AG10803 (cell line): ENCODE results near the gene EFCAB12.

Experiments used
- DNase-seq: peaks from one replicate; pipeline ENCODE4 v3.0.0; 2010; ENCODE audit warnings: low read depth
- H3K4me3 ChIP-seq: 2 replicates; pipeline ENCODE4 v1.5.1; 2011; ENCODE audit warnings: mild to moderate bottlenecking, low read length, control low read depth
- TF ChIP-seq, protein P1 (sequence below): conservative IDR thresholded peaks from 2 replicates; pipeline ENCODE4 v1.5.1; 2011; ENCODE audit warnings: mild to moderate bottlenecking, low read length, control low read depth, inconsistent platforms

EFCAB12 gene

DNA sequence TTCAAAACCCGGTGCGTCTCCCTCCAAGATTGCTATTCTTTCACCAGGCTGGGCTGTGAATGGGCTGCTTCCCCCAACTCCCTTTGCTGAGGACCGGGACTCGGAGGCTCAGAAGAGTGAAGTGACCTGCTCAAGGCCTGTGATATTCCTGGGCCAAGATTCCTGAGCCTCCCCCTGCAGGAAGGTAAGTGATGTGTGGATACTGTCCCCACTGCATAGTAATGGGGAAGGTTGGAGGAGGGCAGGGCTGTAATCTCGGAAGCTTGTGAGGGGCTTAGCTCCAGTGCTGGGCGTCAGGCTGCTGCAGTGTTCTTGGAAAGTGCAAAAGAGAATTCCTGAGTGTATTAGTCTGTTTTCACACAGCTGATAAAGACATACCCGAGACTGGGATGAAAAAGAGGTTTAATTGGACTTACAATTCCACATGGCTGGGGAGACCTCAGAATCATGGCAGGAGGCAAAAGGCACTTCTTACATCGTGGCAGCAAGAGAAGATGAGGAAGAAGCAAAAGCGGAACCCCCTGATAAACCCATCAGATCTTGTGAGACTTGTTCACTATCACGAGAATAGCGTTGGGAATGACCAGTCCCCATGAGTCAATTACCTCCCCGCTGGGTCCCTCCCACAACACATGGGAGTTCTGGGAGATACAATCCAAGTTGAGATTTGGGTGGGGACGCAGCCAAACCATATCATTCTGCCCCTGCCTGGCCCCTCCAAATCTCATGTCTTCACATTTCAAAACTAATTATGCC lies 67.6 kb downstream of the EFCAB12 start:
- TF ChIP-seq, protein P1, sequence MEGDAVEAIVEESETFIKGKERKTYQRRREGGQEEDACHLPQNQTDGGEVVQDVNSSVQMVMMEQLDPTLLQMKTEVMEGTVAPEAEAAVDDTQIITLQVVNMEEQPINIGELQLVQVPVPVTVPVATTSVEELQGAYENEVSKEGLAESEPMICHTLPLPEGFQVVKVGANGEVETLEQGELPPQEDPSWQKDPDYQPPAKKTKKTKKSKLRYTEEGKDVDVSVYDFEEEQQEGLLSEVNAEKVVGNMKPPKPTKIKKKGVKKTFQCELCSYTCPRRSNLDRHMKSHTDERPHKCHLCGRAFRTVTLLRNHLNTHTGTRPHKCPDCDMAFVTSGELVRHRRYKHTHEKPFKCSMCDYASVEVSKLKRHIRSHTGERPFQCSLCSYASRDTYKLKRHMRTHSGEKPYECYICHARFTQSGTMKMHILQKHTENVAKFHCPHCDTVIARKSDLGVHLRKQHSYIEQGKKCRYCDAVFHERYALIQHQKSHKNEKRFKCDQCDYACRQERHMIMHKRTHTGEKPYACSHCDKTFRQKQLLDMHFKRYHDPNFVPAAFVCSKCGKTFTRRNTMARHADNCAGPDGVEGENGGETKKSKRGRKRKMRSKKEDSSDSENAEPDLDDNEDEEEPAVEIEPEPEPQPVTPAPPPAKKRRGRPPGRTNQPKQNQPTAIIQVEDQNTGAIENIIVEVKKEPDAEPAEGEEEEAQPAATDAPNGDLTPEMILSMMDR: no peak
- DNase-seq: no peak
- no peak overlapping the region for H3K4me3 ChIP-seq

DNA sequence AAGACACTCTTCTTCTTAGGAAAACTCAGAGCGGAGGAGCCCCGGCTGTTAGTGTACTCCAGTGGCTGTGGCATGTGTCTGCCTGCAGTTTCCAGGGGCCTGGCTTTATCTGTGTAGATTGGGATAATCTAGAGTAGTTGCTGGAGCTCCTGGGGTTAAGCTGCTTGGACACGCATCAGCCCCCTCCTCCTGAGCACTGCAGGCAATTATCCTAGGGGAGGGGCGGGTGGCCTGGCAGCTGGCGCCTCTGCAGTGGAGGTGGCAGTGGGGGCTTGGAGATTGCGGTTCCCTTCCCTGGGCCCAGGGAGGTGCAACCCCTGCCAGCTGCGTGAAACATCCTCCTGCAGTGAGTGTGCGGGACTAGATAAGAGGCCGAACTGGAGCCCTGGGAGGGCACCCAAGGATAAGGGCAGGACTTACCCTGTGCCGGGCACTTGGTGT lies 68.2 kb downstream of the EFCAB12 start:
- TF ChIP-seq, protein P1: no peak
- no peak overlapping the region for H3K4me3 ChIP-seq
- no peak for DNase-seq

DNA sequence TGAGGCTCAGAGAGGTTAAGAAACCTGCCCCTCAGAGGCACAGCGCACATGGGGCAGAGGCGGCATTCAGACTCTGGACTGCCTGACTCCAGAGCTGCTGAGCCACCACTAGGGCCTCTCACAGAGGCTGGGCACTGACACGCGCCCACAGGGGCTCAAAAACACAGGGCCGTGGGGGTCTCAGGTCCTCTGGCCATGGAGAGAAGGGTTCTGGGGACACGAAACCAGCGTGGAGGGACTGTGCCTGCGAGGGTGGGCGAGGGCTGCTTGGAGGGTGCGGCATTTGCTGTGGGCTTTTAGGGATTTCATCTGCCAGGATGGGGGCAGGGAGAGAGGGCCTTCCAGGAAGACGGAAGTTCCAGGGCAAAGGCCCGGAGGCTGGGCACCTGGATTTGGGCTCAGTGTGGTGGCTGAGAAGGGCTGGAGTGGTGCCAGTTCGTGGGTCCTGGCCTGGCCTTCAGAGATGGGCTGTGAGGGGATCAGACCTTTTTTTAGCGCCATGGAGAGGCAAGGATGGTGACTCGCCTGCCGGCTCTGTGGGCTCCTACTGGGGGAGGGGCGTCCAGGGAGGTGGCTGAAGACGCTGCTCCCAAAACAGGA lies 69.6 kb downstream of the EFCAB12 start:
- DNase-seq: no peak
- TF ChIP-seq, protein P1: no peak
- no peak overlapping the region for H3K4me3 ChIP-seq

DNA sequence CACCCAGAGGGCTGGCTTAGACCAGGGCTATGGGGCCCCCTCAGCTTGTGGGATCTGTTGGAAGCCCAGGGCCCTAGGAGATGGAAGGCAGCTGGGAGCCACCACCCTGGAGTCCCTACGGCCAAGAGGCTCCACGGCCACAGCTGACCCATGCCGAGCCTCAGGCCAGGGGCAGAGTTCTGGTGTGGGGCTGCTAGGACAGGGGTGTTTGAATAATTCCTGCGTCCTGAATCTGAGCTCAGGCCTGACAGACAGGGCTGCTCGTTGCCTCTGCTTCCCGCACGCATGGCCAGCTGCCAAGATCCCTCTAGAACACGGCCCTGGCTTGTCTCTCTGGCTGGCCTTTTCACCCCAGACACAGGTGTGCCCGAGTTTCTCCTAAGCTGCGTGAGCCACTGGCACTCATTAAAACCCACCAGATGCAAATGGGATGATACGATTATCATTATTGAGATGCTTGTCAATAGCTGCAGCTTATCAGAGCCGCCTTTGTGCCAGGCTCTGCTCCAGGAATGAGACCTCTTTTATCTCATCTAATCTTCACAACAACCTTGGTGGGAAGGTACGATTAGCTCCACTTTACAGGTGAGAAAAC lies 70.2 kb downstream of the EFCAB12 start:
- H3K4me3 ChIP-seq: no peak overlapping the region
- no peak for DNase-seq
- TF ChIP-seq, protein P1: no peak

DNA sequence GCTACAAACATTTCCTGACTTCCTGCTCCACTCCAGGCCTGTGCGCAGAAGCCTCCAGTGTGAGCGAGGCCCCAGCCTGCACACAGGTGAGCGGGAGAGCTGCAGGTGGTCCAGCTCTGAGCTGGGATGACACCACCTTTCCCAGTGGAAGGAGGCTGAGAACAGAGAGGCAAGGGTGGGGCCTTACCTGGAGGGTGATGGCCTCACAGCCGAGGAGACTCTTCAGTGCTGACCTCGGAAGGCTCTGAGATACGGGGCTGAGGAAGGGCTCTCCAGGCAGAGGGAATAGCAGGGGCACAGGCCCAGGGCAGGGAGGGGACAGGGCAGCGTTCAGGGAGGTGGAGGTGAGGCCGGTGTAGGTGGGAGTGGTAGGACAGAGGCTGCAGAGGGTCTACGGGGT lies 70.8 kb downstream of the EFCAB12 start:
- TF ChIP-seq, protein P1: no peak
- no peak for DNase-seq
- H3K4me3 ChIP-seq: no peak overlapping the region

DNA sequence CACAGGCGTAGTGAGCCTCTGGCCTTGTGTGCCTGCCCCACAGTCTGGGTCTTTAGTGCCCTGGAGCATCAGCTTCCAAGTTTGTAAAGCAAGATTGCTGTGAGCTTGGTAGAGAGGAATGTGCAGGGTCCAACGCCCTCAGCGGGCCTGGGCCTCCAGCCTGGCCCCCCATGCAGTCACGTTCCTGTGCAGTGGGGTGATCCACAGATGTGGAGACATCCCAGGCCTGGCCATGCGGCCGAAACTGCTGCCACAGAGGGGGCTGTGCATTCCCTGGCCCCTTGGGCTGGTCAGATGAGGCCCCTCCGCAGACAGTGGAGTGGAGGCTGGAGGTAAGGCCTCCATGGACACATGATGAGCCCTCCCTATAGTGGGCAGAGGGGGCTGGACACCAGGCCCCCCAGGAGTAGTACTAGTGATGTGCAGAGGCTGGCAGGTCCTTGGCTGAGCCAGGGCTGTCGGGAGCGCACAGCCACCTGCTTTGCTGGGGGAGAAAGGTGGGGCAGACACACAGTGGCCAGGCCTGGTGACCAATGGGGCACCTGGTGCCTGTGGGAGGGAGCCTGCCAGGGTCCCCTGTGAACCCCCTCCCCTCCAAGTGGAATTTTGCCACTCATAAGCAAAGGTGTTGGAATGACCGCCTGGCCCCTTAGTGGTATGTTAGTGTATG lies 71.5 kb downstream of the EFCAB12 start:
- H3K4me3 ChIP-seq: no peak overlapping the region
- TF ChIP-seq, protein P1: no peak
- DNase-seq: no peak
